IMR-90 (cell line): ENCODE results near the gene ACAP2.

Experiments used
- BHLHE40 ChIP-seq: fragments of 150-350 bp; IDR thresholded peaks from 2 replicates; pipeline ENCODE4 v1.6.1; 2016; ENCODE audit warnings: mild to moderate bottlenecking, low read depth, low read length
- CEBPB ChIP-seq: IDR thresholded peaks from 2 replicates; pipeline ENCODE4 v1.6.1; 2012; ENCODE audit warnings: low read depth, low read length, improper control_type of control experiment
- CHD1 ChIP-seq: IDR thresholded peaks from 2 replicates; pipeline ENCODE4 v1.6.1; 2012; ENCODE audit warnings: low read depth, low read length, improper control_type of control experiment
- CTCF ChIP-seq: conservative IDR thresholded peaks from 2 replicates; pipeline ENCODE4 v1.5.1; 2012; ENCODE audit warnings: mild to moderate bottlenecking, low read depth, low read length, improper control_type of control experiment
- ELK1 ChIP-seq: fragments of 150-350 bp; IDR thresholded peaks from 2 replicates; pipeline ENCODE4 v1.6.1; 2016; ENCODE audit warnings: low read depth, mild to moderate bottlenecking, low read length, moderate library complexity, borderline replicate concordance
- MAFK ChIP-seq: IDR thresholded peaks from 2 replicates; pipeline ENCODE4 v1.6.1; 2012; ENCODE audit warnings: low read depth, low read length, improper control_type of control experiment
- MAZ ChIP-seq: IDR thresholded peaks from 2 replicates; pipeline ENCODE4 v1.6.1; 2012; ENCODE audit warnings: low read depth, mild to moderate bottlenecking, low read length, improper control_type of control experiment, moderate library complexity, borderline replicate concordance
- MXI1 ChIP-seq: IDR thresholded peaks from 2 replicates; pipeline ENCODE4 v1.6.1; 2012; ENCODE audit warnings: low read depth, mild to moderate bottlenecking, low read length, moderate library complexity, borderline replicate concordance
- POLR2A ChIP-seq: IDR thresholded peaks from 2 replicates; pipeline ENCODE4 v1.6.1; 2012; ENCODE audit warnings: mild to moderate bottlenecking, low read depth, low read length
- RAD21 ChIP-seq: IDR thresholded peaks from 2 replicates; pipeline ENCODE4 v1.6.1; 2012; ENCODE audit warnings: low read length, improper control_type of control experiment
- RCOR1 ChIP-seq: IDR thresholded peaks from 2 replicates; pipeline ENCODE4 v1.6.1; 2012; ENCODE audit warnings: mild to moderate bottlenecking, low read length, improper control_type of control experiment; ENCODE audit not compliant: insufficient replicate concordance
- RFX5 ChIP-seq: IDR thresholded peaks from 2 replicates; pipeline ENCODE4 v1.8.0; 2012; ENCODE audit warnings: low read depth, mild to moderate bottlenecking, low read length, moderate library complexity
- SMC3 ChIP-seq: fragments of 150-350 bp; IDR thresholded peaks from 2 replicates; pipeline ENCODE4 v1.6.1; 2016; ENCODE audit warnings: low read depth, mild to moderate bottlenecking, antibody characterized with exemption, low read length, moderate library complexity

- no peak for TF ChIP-seq CTCF
- no peak for TF ChIP-seq RFX5
- TF ChIP-seq RAD21, result no peak
- no peak for TF ChIP-seq POLR2A
- TF ChIP-seq ELK1, result no peak
- TF ChIP-seq MAFK, result no peak
- TF ChIP-seq CEBPB, result no peak
- no peak for TF ChIP-seq MXI1
- no peak for TF ChIP-seq SMC3
- TF ChIP-seq RCOR1, result no peak
- no peak for TF ChIP-seq BHLHE40
- TF ChIP-seq CHD1, result no peak
- TF ChIP-seq MAZ, result no peak
These were observed 216.4 kb downstream of the ACAP2 start for GRCh38 chr3:195226445-195226844.
